GM18502 (cell line): Measurements from ENCODE around the gene SOS2.
A peak's percentile ranks its signal among the peaks of the same experiment; 100 is the strongest.
"Not testable (repeated sequence)": the region's sequence is repeated elsewhere in the genome, so short reads cannot be mapped to it uniquely, and the experiment has no call there.

Source experiments
- ATAC-seq: cut with Tn5 transposase; IDR thresholded peaks from one replicate; pipeline ENCODE4 v1.9.1; 2021; ENCODE audit warnings: mild to moderate bottlenecking; ENCODE audit not compliant: unreplicated experiment, poor library complexity

SOS2 gene

DNA sequence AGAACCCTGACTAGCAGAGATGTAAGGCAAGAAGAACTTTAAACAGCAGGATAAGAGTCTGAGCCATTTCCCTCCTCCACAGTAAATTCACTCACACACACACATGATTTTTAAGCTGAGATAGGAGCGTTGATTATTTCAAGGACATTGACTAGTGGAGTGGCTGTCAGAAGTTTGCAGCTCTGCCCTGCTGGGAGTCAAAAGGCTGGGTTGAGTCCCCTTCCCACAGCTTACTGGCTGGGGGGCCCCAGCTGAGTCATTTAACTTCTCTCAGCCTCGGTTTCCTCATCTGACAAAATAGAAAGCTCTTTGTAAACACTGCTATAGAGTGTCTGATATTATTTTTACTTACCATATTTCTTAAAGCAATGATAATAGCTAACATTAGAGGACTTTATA lies 143.3 kb downstream of the SOS2 start:
- no peak for ATAC-seq

DNA sequence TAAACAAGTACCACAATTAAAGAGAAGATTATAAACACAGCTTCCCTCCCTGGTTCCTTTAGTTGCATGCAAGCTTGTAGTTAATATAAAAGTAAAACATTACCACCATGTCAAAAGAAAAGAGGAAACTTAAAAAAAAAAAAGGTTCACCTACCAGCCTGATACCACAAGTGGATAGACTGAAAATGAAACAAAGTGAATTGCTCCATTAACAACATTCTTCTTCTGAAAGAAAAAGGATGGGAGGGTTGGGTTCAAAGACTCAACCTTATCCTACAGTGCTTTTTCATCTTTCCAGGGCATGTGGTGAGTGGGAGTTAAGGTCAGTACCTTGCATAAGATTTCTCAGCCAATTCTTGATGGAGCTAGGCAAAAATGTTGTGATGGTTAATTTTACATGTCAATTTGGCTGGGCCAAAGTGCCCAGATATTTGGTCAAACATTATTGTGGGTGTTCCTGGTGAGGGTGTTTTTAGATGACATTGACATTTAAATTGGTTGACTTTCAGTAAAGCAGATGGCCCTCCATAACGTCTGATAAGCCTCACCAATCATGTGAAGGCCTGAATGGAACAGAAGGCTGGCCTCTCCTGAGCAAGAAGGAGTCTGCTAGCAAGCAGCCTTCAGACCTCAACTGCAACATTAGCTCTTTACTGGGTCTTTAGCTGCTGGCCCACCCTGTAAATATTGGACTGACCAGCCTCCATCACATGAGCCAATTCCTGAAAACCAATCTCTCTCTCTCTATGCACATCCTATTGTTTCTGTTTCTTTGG lies 143.8 kb downstream of the SOS2 start:
- no peak for ATAC-seq

DNA sequence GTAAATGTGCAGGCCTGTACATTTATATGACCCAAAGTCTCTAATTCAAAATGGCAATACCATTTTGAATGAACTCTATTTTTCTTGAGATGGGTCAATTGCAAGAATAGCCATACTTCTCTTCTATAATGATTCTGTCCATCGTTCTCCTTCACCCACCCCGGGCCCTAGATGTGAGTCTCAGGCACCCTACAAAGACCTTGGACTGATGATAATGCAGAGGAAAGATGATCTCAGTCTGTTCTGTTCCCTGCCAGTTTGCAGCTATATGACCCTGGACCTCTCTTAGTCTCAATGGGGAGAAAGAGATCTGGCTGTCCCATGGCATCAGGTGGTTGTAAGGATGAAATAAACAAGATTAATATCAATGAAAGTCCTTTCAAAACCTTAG lies 145.1 kb downstream of the SOS2 start:
- ATAC-seq, result no peak

DNA sequence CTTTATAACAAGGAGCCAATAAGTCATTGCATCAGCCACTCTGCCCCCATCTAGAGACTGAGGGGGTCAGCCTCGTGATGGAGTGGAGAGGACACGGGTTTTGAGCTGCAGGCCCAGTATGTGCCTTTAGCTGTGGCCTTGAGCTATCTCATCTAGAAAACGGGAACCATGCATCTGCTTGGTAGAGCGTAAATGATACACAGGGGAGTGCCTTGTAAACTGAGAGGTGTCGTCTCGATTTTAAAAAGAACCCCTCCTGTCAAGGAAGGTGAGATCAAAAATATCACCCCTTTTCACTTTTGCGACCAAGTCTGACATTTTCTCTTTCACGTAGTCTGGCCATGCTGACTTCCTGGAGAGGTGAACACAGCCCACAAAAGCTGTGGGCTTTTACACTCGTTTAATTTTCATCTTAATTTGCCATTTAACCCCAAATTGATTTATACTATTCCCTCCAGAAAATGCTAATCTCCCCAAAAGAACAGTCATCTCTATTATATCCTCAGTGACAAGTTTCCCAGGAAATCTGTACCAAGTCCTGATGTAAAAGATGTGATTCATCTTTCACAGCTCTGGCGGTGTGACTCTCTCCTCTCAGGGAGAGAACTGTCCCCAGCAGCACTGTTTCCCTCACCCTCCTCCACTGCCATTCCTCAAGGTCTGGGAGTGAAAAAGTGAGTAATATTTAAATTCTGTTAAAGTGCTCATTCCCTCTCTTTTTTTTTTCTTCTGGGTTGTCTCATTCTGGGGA lies 145.6 kb downstream of the SOS2 start:
- peak; percentile 52 for ATAC-seq

DNA sequence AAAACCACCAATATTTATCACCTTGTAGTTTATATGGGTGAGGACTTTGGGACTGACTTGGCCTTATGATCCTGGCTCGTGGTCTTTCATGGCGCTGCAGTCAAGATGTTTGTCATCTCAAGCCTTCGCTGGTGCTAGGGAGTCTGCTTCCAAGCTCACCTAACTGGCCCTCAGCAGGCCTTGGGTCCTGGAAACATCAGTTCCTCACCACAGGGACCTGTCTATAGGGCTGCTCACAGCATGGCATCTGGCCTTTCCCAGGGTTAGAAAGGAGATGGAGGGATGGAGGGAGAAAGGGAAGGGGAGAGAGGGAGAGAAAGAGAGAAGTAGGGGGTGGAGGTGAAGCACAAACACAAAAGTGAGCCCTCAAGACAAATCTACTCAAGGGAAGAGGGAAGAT lies 146.7 kb downstream of the SOS2 start:
- no peak for ATAC-seq

DNA sequence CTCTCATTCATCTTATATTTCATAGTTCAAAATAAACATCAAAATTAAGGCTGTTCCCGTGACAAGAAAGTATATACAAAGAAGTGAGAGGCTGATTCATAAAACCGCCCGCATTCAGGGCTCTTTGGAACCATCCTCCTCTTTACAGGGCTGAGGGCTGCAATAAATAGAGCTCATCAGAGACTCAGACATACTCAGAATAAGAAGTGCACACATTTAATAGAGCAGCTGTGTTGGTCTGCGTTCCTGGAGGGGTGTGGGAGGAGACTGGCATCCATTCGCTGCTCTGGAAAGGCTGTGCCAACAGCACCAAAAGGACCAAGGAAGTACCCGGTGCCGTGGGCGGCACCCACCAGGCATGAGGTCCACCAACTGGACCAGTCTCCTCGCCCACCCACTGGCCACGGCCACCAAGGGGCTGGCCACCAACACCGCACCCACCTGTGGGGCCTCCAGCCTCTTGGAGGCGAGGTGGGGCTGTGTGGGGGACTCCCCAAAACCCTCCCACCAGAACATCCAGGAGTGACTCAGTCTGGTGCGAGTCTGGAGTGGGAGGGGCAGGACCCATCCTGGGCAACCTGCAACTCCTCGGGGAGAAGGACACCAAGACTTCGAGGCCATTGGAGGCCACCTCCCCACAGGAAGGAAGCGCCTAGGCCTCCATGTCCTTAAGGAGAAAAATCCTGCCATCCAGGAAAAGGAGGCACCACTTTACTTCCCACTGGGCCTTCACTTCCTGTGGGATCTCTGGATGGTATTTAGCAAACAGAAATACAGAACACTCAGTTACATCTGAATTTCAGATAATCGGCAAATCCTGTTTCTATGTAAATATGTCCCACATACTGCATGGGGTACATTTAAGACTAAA lies 147.7 kb downstream of the SOS2 start:
- ATAC-seq, result peak; percentile 53

DNA sequence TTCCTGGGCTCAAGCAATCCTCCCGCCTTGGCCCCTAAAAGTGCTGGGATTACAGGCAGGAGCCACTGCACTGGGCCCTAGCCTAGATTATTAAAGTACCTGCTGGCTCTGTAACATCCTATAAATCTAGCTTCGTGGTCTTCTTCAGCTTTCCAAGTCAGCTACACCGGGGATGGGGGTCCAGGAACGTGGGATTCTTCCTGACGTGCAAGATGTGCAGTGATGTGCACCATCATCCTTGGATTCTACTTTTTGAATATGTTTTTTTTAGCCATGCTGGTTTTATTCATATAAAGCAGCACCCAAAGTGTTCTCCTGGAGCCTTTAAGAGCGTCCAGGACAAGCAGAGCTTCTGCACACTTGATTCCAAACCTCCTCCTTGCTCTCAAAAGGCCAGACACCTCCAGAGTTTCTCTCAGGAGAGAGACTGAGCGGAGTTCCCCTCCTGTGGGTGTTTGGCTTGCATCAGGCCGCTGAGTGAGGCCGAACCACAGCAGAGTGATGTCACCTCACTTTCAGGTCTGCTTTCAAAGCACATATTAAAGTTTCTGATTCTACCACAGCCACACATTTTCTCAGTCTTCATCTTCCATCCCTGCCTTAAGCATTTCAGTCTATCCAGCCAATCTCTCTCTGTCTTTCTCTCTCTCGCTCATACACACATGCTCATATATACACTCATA lies 148.5 kb downstream of the SOS2 start:
- ATAC-seq, result peak; percentile 79

DNA sequence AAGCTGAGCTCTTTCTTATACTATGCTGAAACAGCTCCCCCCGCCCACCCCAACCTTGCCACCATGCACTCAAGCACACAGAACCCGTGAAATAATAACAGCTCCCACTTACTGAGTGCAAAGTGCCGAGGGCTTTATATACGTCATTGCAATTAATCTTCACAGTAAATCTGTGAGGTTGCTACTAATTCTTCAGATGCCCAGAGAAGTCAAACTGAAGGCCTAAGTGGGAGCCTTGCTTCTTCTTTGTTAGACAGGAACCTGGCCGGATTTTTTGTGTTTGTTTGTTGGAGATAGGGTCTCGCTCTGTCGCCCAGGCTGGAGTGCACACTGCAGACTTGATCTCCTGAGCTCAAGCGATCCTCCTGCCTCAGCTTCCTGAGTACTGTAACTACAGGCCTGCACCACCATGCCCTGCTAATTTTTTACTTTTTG lies 149.1 kb downstream of the SOS2 start:
- ATAC-seq, result no peak

DNA sequence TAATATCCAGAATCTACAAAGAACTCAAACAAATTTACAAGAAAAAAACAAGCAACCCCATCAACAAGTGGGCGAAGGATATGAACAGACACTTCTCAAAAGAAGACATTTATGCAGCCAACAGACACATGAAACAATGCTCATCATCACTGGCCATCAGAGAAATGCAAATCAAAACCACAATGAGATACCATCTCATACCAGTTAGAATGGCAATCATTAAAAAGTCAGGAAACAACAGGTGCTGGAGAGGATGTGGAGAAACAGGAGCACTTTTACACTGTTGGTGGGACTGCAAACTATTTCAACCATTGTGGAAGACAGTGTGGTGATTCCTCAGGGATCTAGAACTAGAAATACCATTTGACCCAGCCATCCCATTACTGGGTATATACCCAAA lies 152.3 kb downstream of the SOS2 start:
- not testable (repeated sequence) for ATAC-seq

DNA sequence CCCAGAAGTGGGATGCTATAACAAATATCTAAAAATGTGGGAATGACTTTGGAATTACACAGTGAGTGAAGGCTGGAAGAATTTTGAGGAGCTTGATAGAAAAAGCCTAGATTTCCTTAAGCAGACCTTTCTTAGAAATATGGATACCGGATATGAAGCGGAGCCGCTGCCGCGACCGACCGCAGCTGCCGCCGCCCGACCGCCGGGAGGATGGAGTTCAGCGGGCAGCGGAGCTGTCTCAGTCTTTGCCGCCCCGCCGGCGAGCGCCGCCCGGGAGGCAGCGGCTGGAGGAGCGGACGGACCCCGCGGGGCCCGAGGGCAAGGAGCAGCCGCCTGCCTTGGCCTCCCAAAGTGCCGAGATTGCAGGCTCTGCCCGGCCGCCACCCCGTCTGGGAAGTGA lies 157.7 kb downstream of the SOS2 start:
- not testable (repeated sequence) for ATAC-seq

DNA sequence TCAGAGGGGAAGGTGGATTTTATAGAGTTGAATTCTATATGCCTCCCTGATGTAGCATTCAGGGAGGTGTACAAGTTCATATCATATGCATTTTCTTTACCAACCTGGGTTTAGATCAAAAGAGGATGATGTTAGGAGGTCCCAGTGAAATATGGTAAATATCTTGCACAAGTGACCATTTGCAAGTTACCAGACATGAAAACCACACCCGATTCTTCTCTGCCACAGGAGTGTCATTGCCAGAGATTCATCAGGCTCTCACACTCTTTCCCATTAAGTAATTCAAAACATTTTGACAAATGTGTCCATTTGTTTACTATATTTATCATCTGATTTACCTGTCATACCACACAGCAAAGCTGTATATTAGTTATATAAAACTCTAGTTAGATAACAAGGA lies 159.0 kb downstream of the SOS2 start:
- no peak for ATAC-seq

DNA sequence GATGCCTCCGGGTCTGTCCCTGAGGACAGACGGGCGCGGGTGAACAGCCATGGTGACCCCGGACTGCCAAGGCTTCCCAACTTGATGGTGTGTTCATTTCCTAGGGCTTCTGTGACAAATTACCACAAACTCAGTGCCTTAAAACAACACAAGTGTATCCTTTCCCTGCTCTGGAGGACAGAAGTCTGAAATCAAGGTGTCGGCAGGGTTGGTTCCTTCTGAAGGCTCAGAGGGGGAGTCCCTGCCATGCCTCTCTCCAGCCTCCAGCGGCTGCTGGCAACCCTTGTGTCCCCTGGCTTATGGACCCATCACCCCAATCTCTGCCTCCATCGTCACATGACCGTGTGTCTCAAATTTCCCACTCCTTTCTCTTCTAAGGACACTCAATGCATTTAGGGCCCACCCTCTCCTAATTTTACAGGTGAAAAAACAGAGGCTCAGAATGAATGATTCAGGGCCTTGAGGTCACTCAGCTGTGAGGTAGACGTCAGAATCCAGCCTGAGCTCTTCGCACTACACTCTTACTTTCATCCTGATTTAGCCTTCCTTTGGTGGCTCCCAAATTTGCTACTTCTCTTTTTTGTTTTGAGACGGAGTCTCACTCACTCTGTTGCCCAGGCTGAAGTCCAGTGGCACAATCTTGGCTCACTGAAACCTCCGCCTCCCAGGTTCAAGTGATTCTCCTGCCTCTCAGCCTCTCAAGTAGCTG lies 160.4 kb downstream of the SOS2 start:
- ATAC-seq, result no peak

DNA sequence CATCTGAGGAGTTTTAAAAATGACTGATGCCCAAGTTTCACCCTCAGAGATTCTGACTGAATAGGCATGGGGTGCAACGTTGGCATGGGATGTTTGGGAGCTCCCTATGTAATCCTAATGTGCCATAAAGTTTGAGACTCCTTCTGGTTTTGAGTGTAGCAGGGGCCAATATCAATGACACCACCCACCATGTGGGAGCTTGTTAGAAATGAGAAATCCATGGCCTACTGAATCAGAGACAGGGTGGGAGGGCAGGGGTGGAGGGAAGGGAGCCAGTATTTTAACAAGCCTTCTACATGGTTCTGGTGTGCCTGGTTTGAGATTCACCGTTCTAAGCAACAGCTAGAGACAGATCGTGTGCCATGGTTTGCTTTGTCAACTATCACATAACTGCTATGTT lies 161.1 kb downstream of the SOS2 start:
- no peak for ATAC-seq

DNA sequence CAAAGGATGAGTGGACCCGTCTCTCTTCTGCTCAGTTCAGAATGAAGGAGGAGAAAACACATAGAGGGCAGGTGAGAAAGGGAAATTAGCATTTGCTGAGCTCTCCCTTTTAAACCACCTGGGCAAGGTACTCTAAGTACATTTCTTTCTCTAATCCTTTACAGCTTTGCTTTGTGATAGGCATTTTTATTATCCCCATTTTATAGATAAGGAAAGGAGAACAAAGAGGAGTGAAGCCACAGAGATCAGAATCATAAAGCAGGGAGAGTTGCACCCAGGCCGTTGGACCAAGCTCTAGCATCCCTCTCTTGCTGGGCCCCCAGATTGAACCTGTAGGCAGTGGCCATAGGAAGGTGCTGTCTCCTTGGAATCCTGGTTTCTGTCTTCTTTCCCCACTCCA lies 162.1 kb downstream of the SOS2 start:
- ATAC-seq, result no peak

DNA sequence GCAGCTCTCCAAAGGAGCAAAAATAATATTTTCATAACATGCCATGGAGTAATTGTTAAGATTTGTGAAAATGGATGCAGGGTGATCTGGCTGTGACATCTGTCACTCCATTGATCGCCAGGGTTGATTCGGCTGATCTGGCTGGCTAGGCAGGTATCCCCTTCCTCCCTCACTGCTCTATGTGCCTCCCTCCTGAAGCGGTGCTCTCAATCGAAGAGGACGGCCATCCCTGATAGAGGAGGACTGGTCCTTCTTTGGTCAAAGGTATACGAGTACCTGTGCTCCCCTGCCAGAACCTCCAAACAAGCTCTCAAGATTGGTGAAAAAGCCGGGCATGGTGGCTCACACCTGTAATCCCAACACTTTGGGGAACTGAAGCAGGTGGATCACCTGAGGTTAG lies 162.9 kb downstream of the SOS2 start:
- ATAC-seq, result no peak

DNA sequence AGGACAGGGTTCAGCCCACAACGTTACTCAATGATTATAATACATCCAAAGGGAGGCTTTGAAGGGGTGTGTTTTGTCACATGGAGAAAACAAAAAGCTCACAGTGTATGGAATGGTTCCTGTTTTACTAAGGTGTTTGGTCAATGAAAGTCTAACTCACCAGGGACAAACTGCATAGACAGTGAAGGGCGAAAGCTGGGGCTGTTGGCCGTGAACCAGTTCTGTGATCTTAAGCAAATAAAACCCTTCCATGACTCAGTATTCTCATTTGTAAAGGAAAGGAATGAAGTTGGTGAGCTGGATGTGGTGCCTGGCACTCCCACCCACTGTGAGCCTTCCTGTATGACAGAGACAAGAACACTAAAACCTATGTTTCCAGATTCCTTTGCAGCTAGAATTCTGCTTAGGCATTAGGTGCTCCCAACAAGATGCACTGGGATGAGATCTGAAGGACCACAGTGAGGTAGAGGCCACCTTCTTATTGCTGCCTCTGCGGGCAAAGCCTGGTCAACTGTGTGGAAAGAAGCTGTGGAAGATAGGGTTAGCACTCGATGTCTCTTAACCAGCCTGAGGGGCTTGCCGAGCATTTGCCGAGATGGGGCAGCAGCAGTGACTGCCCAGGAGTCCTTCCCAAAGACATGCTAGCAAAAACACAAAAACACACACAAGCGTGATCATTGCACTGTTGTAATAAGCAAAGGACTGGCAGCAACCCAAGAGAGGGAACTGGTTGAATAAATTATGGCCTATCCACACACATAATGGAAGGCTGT lies 163.5 kb downstream of the SOS2 start:
- no peak for ATAC-seq
